PC-9 (cell line): ENCODE data around the gene PLD6. TPM values are rescaled to one million over a fixed set of nuclear protein-coding genes. Genes with fewer than 3 reads are reported as not detected.

Experiments used
- BruUV-seq: library from RNA; stranded (reverse); fragments of 400-500 nt; replicated peaks from 2 replicates; lab custom pipeline; 2021; lab: Mats Ljungman, UMichigan
- CTCF ChIA-PET: fragments of 300-600 bp; sonication (Branson Sonifier 250); formaldehyde crosslinking; loops from one replicate; lab custom pipeline; 2022; ENCODE audit warnings: antibody characterized with exemption; lab: Charles Lee
- POLR2A ChIA-PET: fragments of 300-600 bp; sonication (Branson Sonifier 250); formaldehyde crosslinking; loops from one replicate; lab custom pipeline; 2022; ENCODE audit warnings: antibody characterized with exemption; ENCODE audit not compliant: unreplicated experiment; lab: Charles Lee
- DNase-seq, 2 experiments: peaks; one replicate each; pipeline versions ENCODE4 v3.0.0 to v3.0.0-alpha.2; 2015 to 2022; ENCODE audit warnings: mixed read lengths in 1 of 2
- H2AFZ ChIP-seq: fragments of 200-600 bp; sonication (generic); 2 replicates; pipeline ENCODE4 v1.8.1; 2017; ENCODE audit warnings: antibody characterized with exemption
- H3F3A ChIP-seq: fragments of 200-600 bp; sonication (generic); 2 replicates; pipeline ENCODE4 v1.8.1; 2017; ENCODE audit warnings: antibody characterized with exemption, mild to moderate bottlenecking, low read depth; ENCODE audit not compliant: insufficient read depth
- H3K27ac ChIP-seq: fragments of 200-600 bp; sonication (generic); 2 replicates; pipeline ENCODE4 v1.6.1; 2016; ENCODE audit warnings: mixed run types
- H3K27me3 ChIP-seq: fragments of 200-600 bp; sonication (generic); 2 replicates; pipeline ENCODE4 v1.6.1; 2016; ENCODE audit warnings: low read depth, mixed run types; ENCODE audit not compliant: insufficient read depth
- H3K36me3 ChIP-seq: fragments of 200-600 bp; sonication (generic); 2 replicates; pipeline ENCODE4 v1.6.1; 2016; ENCODE audit warnings: low read depth, mixed run types
- H3K4me1 ChIP-seq: fragments of 200-600 bp; sonication (generic); replicated peaks from 2 replicates; pipeline ENCODE4 v1.6.1; 2016; ENCODE audit warnings: mixed run types; ENCODE audit not compliant: insufficient read depth
- H3K4me2 ChIP-seq: fragments of 200-600 bp; sonication (generic); 2 replicates; pipeline ENCODE4 v1.6.1; 2017; ENCODE audit warnings: mixed run types
- H3K4me3 ChIP-seq: fragments of 200-600 bp; sonication (generic); 2 replicates; pipeline ENCODE4 v1.6.1; 2016; ENCODE audit warnings: mixed run types
- H3K79me2 ChIP-seq: fragments of 200-600 bp; sonication (generic); 2 replicates; pipeline ENCODE4 v1.6.1; 2017; ENCODE audit warnings: low read depth, mixed run types
- H3K9me2 ChIP-seq: fragments of 200-600 bp; sonication (generic); 2 replicates; pipeline ENCODE4 v1.8.1; 2017; ENCODE audit warnings: mild to moderate bottlenecking; ENCODE audit not compliant: insufficient read depth
- H3K9me3 ChIP-seq: fragments of 200-600 bp; sonication (generic); 2 replicates; pipeline ENCODE4 v1.8.1; 2016; ENCODE audit warnings: low read depth; ENCODE audit not compliant: insufficient read depth
- H4K20me1 ChIP-seq: fragments of 200-600 bp; sonication (generic); 2 replicates; pipeline ENCODE4 v1.8.1; 2017; ENCODE audit not compliant: insufficient read depth
- EZH2 ChIP-seq: fragments of 200-600 bp; sonication (generic); IDR thresholded peaks from 2 replicates; pipeline ENCODE4 v1.8.0; 2017; ENCODE audit warnings: antibody characterized with exemption, low read depth
- intact Hi-C: fragments of 100-400 bp; cut with micrococcal nuclease; formaldehyde crosslinking; loops from one replicate; pipeline ENCODE4 v1.10.0; 2022; ENCODE audit not compliant: unreplicated experiment
- total RNA-seq: library from RNA; stranded (reverse); gene quantifications from 2 replicates; pipeline ENCODE4 v1.2.3, GENCODE V29; 2021
- TF ChIP-seq, protein P1 (sequence below): fragments of 200-600 bp; sonication (generic); conservative IDR thresholded peaks from 2 replicates; pipeline ENCODE4 v1.6.1; 2017; ENCODE audit warnings: mixed run types, antibody characterized with exemption, mild to moderate bottlenecking, moderate library complexity

The PLD6 gene
- total RNA-seq, 1 experiment from 2014 or later, result 4.1 TPM

DNA sequence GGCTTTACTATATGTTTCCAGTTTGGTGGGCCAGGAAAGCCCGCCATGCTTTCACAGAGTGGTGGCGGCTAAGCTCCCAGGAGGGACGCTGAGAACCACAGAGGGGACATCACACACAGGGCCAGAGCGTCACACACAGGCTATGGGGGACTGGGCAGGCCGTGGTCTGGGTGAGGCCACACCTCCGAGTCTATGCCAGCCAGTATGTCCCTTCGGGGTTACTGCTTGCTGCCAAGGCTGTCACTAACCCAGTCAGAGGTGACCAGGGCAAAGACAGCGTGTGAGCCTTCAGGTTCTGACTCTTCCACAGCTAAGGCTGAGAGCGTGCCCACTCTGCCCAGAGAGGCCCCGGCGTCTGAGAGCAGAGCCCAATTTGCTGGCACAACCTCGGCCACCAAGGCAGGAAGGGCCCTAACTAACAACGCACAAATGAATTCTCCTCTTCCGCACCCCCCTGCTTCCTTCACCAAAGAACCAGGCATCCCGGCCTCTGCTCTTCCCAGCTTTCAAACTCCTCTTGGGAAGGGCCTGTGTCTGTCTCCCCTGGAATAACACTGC, 2.9 kb downstream of the PLD6 start:
- Histone ChIP-seq H3K4me1 (peaks cover 14% of the 10 kb centered on the region), H3K27me3 (no peaks in the 10 kb centered on the region), H3F3A (peaks cover 42% of the 10 kb centered on the region), H3K9me2 (no peaks in the 10 kb centered on the region), H3K4me3 (no peak overlapping the region), H3K4me2 (peak overlapping the region; percentile 100; the same call in 1 of the 2 replicates), H3K36me3 (peaks cover 5% of the 10 kb centered on the region; the same call in 1 of the 2 replicates), H2AFZ (no peak overlapping the region), H4K20me1 (peaks cover 13% of the 10 kb centered on the region; the same call in 1 of the 2 replicates), H3K27ac (no peak overlapping the region), H3K79me2 (peaks cover 26% of the 10 kb centered on the region), H3K9me3 (no peaks in the 10 kb centered on the region)
- intact Hi-C loops, result no loop called here
- TF ChIP-seq EZH2, result no peak
- TF ChIP-seq, protein P1, sequence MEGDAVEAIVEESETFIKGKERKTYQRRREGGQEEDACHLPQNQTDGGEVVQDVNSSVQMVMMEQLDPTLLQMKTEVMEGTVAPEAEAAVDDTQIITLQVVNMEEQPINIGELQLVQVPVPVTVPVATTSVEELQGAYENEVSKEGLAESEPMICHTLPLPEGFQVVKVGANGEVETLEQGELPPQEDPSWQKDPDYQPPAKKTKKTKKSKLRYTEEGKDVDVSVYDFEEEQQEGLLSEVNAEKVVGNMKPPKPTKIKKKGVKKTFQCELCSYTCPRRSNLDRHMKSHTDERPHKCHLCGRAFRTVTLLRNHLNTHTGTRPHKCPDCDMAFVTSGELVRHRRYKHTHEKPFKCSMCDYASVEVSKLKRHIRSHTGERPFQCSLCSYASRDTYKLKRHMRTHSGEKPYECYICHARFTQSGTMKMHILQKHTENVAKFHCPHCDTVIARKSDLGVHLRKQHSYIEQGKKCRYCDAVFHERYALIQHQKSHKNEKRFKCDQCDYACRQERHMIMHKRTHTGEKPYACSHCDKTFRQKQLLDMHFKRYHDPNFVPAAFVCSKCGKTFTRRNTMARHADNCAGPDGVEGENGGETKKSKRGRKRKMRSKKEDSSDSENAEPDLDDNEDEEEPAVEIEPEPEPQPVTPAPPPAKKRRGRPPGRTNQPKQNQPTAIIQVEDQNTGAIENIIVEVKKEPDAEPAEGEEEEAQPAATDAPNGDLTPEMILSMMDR, result no peak
- POLR2A ChIA-PET, result no interaction called here
- CTCF ChIA-PET, result no interaction called here
- BruUV-seq, result no TSS peak
- no peak for DNase-seq

GRCh38 chr17:17201907-17202306, 4.2 kb downstream of the PLD6 start:
- intact Hi-C loops, result no loop called here
- no peak for DNase-seq
- Histone ChIP-seq H3K27ac (no peak overlapping the region), H3K9me2 (no peaks in the 10 kb centered on the region), H3K4me2 (no peak overlapping the region), H3K79me2 (peaks cover 26% of the 10 kb centered on the region), H3K9me3 (no peaks in the 10 kb centered on the region), H3K4me3 (no peak overlapping the region), H4K20me1 (peaks cover 14% of the 10 kb centered on the region), H3K36me3 (peaks cover 5% of the 10 kb centered on the region; the same call in 1 of the 2 replicates), H3K27me3 (no peaks in the 10 kb centered on the region), H3F3A (peaks cover 40% of the 10 kb centered on the region), H3K4me1 (peaks cover 14% of the 10 kb centered on the region), H2AFZ (no peak overlapping the region)
- ChIA-PET POLR2A (no interaction called here), CTCF (no interaction called here)
- BruUV-seq, result no TSS peak
- TF ChIP-seq, protein P1, result no peak
- TF ChIP-seq EZH2, result no peak

DNA sequence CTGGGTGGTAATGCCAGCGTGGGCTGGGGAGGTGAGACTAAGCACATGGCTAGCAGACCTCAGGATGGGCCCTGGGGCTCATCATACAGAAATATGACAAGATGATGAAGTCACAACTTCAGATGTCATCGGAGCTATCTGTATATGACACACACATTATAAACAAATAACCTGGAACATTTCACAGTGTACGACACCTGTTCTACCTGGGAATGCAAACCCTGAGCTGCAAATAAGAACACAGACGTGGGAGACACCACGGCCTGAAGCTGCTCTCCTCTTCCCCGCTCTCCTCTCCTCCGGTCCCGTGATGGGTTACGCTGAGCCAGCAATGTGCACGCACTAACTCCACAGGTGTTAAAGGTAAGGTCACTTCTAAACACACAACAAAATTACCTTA, 4.9 kb downstream of the PLD6 start:
- BruUV-seq, result no TSS peak
- Histone ChIP-seq H3K27me3 (no peaks in the 10 kb centered on the region), H4K20me1 (peaks cover 18% of the 10 kb centered on the region), H3K79me2 (peaks cover 26% of the 10 kb centered on the region), H3K4me2 (no peak overlapping the region), H3K9me2 (no peaks in the 10 kb centered on the region), H3K4me1 (peaks cover 14% of the 10 kb centered on the region), H3K27ac (no peak overlapping the region), H3F3A (peaks cover 40% of the 10 kb centered on the region), H3K36me3 (peaks cover 5% of the 10 kb centered on the region; the same call in 1 of the 2 replicates), H3K4me3 (no peak overlapping the region), H3K9me3 (no peaks in the 10 kb centered on the region), H2AFZ (no peak overlapping the region)
- CTCF ChIA-PET, result no interaction called here
- no peak for DNase-seq
- POLR2A ChIA-PET, result no interaction called here
- no peak for TF ChIP-seq EZH2
- intact Hi-C loops, result no loop called here
